SK-N-SH (cell line): ENCODE data around the gene C6orf120. TPM values are rescaled to one million over a fixed set of nuclear protein-coding genes. Genes with fewer than 3 reads are reported as not detected.
A peak's percentile ranks its signal among the peaks of the same experiment; 100 is the strongest.
"Not testable (repeated sequence)": the region's sequence is repeated elsewhere in the genome, so short reads cannot be mapped to it uniquely, and the experiment has no call there.

ENCODE experiments used
- CTCF ChIA-PET: fragments of 300-600, 350-600 bp; formaldehyde crosslinking; extraction: SDS; loops from one replicate; lab custom pipeline; 2021; lab: Yijun Ruan, JAX
- POLR2A ChIA-PET: fragments of 350-600 bp; sonication (Branson Sonifier 250); formaldehyde crosslinking; extraction: SDS; loops from one replicate; lab custom pipeline; 2020; ENCODE audit warnings: antibody characterized with exemption, inconsistent platforms; lab: Yijun Ruan, JAX
- DNase-seq: peaks from one replicate; pipeline ENCODE4 v3.0.0; 2012
- H2AFZ ChIP-seq: fragments of 200-600 bp; sonication (generic); 2 replicates; pipeline ENCODE4 v1.8.1; 2016; ENCODE audit warnings: antibody characterized with exemption, mild to moderate bottlenecking, low read depth
- H3F3A ChIP-seq: fragments of 200-600 bp; sonication (generic); replicated peaks from 2 replicates; pipeline ENCODE3; 2016; ENCODE audit warnings: antibody characterized with exemption, mild to moderate bottlenecking; ENCODE audit not compliant: insufficient read depth
- H3K27ac ChIP-seq, 2 experiments: fragments of 200-500 bp in 1 of 2; fragments of 200-600 bp in 1 of 2; sonication (Bioruptor generic) in 1 of 2; sonication (generic), shearing (Covaris generic) in 1 of 2; 2 replicates each; pipeline versions ENCODE4 v1.5.1 to v1.6.1; 2014 to 2016; ENCODE audit warnings: low read depth in 2 of 2, inconsistent platforms in 1 of 2, low read length in 1 of 2, mild to moderate bottlenecking in 1 of 2, mixed read lengths in 1 of 2
- H3K27me3 ChIP-seq: fragments of 200-600 bp; sonication (generic), shearing (Covaris generic); 2 replicates; pipeline ENCODE4 v1.6.1; 2016; ENCODE audit warnings: mixed run types; ENCODE audit not compliant: insufficient read depth
- H3K36me3 ChIP-seq, 2 experiments: fragments of 200-500 bp in 1 of 2; fragments of 200-600 bp in 1 of 2; sonication (Bioruptor generic) in 1 of 2; sonication (generic) in 1 of 2; replicated peaks in 1 of 2; 2 replicates each; pipeline versions ENCODE3 to v1.5.1; 2014 to 2016; ENCODE audit warnings: low read length in 1 of 2, mild to moderate bottlenecking in 1 of 2; ENCODE audit not compliant: insufficient read depth in 2 of 2, control insufficient read depth in 1 of 2
- H3K4me1 ChIP-seq, 2 experiments: fragments of 200-500 bp in 1 of 2; fragments of 200-600 bp in 1 of 2; sonication (Bioruptor generic) in 1 of 2; sonication (generic), shearing (Covaris generic) in 1 of 2; 2 replicates each; pipeline versions ENCODE4 v1.5.1 to v1.6.1; 2014 to 2016; ENCODE audit warnings: low read depth in 1 of 2, low read length in 1 of 2, mixed run types in 1 of 2; ENCODE audit not compliant: insufficient read depth in 2 of 2, control insufficient read depth in 1 of 2
- H3K4me2 ChIP-seq: fragments of 200-600 bp; sonication (generic), shearing (Covaris generic); 2 replicates; pipeline ENCODE4 v1.6.1; 2017; ENCODE audit warnings: mixed run types
- H3K4me3 ChIP-seq, 2 experiments: fragments of 200-500 bp in 1 of 2; fragments of 200-600 bp in 1 of 2; sonication (Bioruptor generic) in 1 of 2; sonication (generic), shearing (Covaris generic) in 1 of 2; 2 replicates each; pipeline versions ENCODE4 v1.5.1 to v1.8.1; 2014 to 2016; ENCODE audit warnings: low read depth in 2 of 2, inconsistent platforms in 1 of 2, low read length in 1 of 2, mild to moderate bottlenecking in 1 of 2, mixed read lengths in 1 of 2, moderate library complexity in 1 of 2
- H3K79me2 ChIP-seq: fragments of 200-600 bp; sonication (generic); 2 replicates; pipeline ENCODE4 v1.8.1; 2017; ENCODE audit warnings: mild to moderate bottlenecking; ENCODE audit not compliant: insufficient read depth
- H3K9ac ChIP-seq: fragments of 200-600 bp; sonication (generic); 2 replicates; pipeline ENCODE4 v1.6.1; 2017; ENCODE audit warnings: mixed run types
- H3K9me2 ChIP-seq: fragments of 200-600 bp; sonication (generic); 2 replicates; pipeline ENCODE4 v1.6.1; 2017; ENCODE audit warnings: mixed run types
- H3K9me3 ChIP-seq: fragments of 200-600 bp; sonication (generic); 2 replicates; pipeline ENCODE4 v1.6.1; 2017; ENCODE audit warnings: mixed run types, mild to moderate bottlenecking, moderate library complexity
- H4K20me1 ChIP-seq: fragments of 200-600 bp; sonication (generic); 2 replicates; pipeline ENCODE4 v1.6.1; 2017; ENCODE audit warnings: mild to moderate bottlenecking, mixed run types; ENCODE audit not compliant: insufficient read depth
- EP300 ChIP-seq, 2 experiments: IDR thresholded peaks; 2 replicates each; pipeline versions ENCODE4 v1.4.0 to v1.6.1; 2012; ENCODE audit warnings: borderline replicate concordance in 1 of 2, low read depth in 1 of 2, low read length in 1 of 2
- FOSL2 ChIP-seq: IDR thresholded peaks from 2 replicates; pipeline ENCODE4 v1.4.0; 2012; ENCODE audit warnings: low read depth, mild to moderate bottlenecking, moderate library complexity, borderline replicate concordance
- GATA2 ChIP-seq: sonication (generic); formaldehyde crosslinking; IDR thresholded peaks from 2 replicates; pipeline ENCODE4 v1.5.0; 2020; ENCODE audit warnings: mild to moderate bottlenecking, missing genetic modification reagents
- RCOR1 ChIP-seq: fragments of 150-350 bp; IDR thresholded peaks from 2 replicates; pipeline ENCODE4 v1.6.1; 2017; ENCODE audit warnings: antibody characterized with exemption, low read length
- TCF12 ChIP-seq: IDR thresholded peaks from 2 replicates; pipeline ENCODE4 v1.4.0; 2012
- WGBS: methylation state at CpG from one replicate; pipeline ENCODE4 v1.1.6; 2017; ENCODE audit warnings: low lambda C conversion rate; 5-methylcytosine and 5-hydroxymethylcytosine counted together
- polyA plus RNA-seq, 3 experiments: library from polyadenylated mRNA; depleted of rRNA; stranded (reverse); fragments of >200 nt; gene quantifications; 2 replicates each; pipeline ENCODE4 v1.2.3, GENCODE V29; 2012
- TF ChIP-seq, protein P1 (sequence below): fragments of 200-600 bp; sonication (generic); IDR thresholded peaks from 2 replicates; pipeline ENCODE4 v1.6.1; 2017; ENCODE audit warnings: antibody characterized with exemption, mild to moderate bottlenecking, moderate library complexity
- TF ChIP-seq, protein P2 (sequence below): IDR thresholded peaks from 2 replicates; pipeline ENCODE4 v1.6.1; 2012; ENCODE audit warnings: mild to moderate bottlenecking, low read depth, low read length, moderate library complexity
- TF ChIP-seq, protein P3 (sequence below): IDR thresholded peaks from 2 replicates; pipeline ENCODE4; 2012
- TF ChIP-seq, protein P4 (sequence below): fragments of 150-350 bp; IDR thresholded peaks from 2 replicates; pipeline ENCODE4 v1.6.1; 2016; ENCODE audit warnings: mild to moderate bottlenecking, low read depth, low read length

The C6orf120 gene
- polyA plus RNA-seq, 1 of the 3 experiments (the other 2 are of a cell fraction): 10.1 TPM

DNA sequence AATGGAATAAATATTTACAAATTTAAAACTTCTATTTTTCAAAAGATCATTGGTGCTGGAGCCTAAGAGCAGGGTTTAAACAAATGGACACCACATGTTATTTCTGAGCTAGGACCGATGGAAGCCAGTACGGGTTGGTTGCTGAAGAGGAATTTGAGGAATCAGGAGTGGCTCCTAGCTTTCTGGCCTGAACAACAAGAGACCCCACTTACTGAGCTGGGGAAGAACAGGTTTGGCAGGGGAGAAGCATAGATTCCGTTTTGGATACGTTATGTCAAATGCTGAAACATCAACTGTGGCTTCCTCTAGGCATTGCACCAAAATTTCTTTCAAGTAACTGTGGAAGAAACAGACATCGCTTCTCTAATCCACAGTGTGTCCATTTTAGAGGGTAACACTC, 6.8 kb upstream of the C6orf120 start (continued):
- TF ChIP-seq, protein P1, sequence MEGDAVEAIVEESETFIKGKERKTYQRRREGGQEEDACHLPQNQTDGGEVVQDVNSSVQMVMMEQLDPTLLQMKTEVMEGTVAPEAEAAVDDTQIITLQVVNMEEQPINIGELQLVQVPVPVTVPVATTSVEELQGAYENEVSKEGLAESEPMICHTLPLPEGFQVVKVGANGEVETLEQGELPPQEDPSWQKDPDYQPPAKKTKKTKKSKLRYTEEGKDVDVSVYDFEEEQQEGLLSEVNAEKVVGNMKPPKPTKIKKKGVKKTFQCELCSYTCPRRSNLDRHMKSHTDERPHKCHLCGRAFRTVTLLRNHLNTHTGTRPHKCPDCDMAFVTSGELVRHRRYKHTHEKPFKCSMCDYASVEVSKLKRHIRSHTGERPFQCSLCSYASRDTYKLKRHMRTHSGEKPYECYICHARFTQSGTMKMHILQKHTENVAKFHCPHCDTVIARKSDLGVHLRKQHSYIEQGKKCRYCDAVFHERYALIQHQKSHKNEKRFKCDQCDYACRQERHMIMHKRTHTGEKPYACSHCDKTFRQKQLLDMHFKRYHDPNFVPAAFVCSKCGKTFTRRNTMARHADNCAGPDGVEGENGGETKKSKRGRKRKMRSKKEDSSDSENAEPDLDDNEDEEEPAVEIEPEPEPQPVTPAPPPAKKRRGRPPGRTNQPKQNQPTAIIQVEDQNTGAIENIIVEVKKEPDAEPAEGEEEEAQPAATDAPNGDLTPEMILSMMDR: no peak
- TF ChIP-seq, protein P2, sequence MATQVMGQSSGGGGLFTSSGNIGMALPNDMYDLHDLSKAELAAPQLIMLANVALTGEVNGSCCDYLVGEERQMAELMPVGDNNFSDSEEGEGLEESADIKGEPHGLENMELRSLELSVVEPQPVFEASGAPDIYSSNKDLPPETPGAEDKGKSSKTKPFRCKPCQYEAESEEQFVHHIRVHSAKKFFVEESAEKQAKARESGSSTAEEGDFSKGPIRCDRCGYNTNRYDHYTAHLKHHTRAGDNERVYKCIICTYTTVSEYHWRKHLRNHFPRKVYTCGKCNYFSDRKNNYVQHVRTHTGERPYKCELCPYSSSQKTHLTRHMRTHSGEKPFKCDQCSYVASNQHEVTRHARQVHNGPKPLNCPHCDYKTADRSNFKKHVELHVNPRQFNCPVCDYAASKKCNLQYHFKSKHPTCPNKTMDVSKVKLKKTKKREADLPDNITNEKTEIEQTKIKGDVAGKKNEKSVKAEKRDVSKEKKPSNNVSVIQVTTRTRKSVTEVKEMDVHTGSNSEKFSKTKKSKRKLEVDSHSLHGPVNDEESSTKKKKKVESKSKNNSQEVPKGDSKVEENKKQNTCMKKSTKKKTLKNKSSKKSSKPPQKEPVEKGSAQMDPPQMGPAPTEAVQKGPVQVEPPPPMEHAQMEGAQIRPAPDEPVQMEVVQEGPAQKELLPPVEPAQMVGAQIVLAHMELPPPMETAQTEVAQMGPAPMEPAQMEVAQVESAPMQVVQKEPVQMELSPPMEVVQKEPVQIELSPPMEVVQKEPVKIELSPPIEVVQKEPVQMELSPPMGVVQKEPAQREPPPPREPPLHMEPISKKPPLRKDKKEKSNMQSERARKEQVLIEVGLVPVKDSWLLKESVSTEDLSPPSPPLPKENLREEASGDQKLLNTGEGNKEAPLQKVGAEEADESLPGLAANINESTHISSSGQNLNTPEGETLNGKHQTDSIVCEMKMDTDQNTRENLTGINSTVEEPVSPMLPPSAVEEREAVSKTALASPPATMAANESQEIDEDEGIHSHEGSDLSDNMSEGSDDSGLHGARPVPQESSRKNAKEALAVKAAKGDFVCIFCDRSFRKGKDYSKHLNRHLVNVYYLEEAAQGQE: no peak
- no peak for TF ChIP-seq FOSL2

DNA sequence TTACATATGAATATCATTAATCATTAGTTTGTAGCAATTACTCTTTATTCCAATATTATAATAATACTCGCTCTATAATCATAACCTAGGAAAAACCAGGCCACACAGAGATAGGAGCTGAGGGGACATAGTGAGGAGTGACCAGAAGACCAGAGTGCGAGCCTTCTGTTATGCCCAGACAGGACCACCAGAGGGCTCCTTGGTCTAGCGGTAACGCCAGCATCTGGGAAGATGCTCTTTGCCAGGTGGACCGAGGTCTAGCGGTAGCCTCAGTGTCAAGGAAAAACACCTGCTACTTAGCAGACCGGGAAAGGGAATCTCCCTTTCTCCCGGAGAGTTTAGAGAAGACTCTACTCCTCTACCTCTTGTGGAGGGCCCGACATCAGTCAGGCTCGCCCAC, 4.8 kb upstream of the C6orf120 start:
- TF ChIP-seq, protein P1: peak; percentile 43
- H3F3A ChIP-seq, H3K9me2 ChIP-seq, H3K4me2 ChIP-seq, POLR2A ChIA-PET, H3K9ac ChIP-seq, H2AFZ ChIP-seq, H3K9me3 ChIP-seq, H3K4me3 ChIP-seq, H4K20me1 ChIP-seq, DNase-seq, H3K27me3 ChIP-seq, H3K27ac ChIP-seq: not testable (repeated sequence)
- peaks cover 4 to 13% of the 10 kb centered on the region in 2 experiments for H3K36me3 ChIP-seq
- CTCF ChIA-PET: interaction anchor here (0.9 kb wide), 1 partner anchor 477 kb away, joined by 3 read pairs; no protein-coding TSS in a partner anchor
- H3K4me1 ChIP-seq: peaks cover 5 to 13% of the 10 kb centered on the region in 2 experiments; a peak in 3 of 4 replicates
- peaks cover 28% of the 10 kb centered on the region for H3K79me2 ChIP-seq
- WGBS: 92% methylated on average over 7 of the region's 10 CpGs

DNA sequence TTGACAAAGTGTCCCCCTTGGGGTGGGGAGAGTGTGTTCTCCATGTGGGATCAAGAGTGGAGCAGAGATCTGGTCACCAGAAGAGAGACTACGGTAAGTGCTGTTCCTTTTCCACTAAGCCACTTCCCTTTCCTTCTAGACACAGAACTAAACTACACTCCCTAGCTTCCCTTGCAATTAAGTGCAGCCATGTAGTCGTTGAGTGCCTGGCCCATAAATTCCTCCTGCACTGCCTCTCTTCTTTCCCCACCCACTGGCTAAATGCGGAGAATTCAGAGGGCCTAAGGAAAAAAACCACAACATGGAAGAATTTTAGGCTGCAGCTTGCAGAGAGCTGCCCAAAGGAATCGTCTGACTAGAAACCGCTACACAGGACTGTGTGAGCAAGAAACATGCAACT, 1.6 kb upstream of the C6orf120 start:
- Histone ChIP-seq H3K9me2 (no peaks in the 10 kb centered on the region), H3K4me2 (peak overlapping the region; percentile 70), H4K20me1 (peaks cover 4% of the 10 kb centered on the region; the same call in 1 of the 2 replicates), H3K27ac (no peak overlapping the region; a peak in 1 of 4 replicates), H3K9me3 (no peaks in the 10 kb centered on the region), H3K9ac (peak overlapping the region; percentile 94; the same call in 1 of the 2 replicates), H3K27me3 (no peaks in the 10 kb centered on the region), H3K79me2 (peaks cover 60% of the 10 kb centered on the region), H3K36me3 (peaks cover 16 to 27% of the 10 kb centered on the region in 2 experiments), H3K4me3 (peak overlapping the region; percentile 95 to 98; a peak in 3 of 4 replicates), H3F3A (no peaks in the 10 kb centered on the region), H2AFZ (no peak overlapping the region), H3K4me1 (peaks cover 12 to 28% of the 10 kb centered on the region in 2 experiments; a peak in 3 of 4 replicates)
- 61% methylated on average over 5 of the region's 5 CpGs for WGBS
- no peak for DNase-seq
- ChIA-PET POLR2A (no interaction called here), CTCF (interaction anchor here (1.7 kb wide), 1 partner anchor 90 kb away, joined by 4 read pairs; no protein-coding TSS in a partner anchor)
- TF ChIP-seq GATA2 (CRISPR knock-in tag) (no peak), EP300 (IDR thresholded peaks at IDR 0.05; ENCODE audit: borderline replicate concordance in 1 of 2, low read depth in 1 of 2, low read length in 1 of 2) (no peak), RCOR1 (no peak), TCF12 (no peak)
- TF ChIP-seq, protein P3, sequence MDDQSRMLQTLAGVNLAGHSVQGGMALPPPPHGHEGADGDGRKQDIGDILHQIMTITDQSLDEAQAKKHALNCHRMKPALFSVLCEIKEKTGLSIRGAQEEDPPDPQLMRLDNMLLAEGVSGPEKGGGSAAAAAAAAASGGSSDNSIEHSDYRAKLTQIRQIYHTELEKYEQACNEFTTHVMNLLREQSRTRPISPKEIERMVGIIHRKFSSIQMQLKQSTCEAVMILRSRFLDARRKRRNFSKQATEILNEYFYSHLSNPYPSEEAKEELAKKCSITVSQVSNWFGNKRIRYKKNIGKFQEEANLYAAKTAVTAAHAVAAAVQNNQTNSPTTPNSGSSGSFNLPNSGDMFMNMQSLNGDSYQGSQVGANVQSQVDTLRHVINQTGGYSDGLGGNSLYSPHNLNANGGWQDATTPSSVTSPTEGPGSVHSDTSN: no peak
- TF ChIP-seq, protein P1: no peak
- TF ChIP-seq, protein P4, sequence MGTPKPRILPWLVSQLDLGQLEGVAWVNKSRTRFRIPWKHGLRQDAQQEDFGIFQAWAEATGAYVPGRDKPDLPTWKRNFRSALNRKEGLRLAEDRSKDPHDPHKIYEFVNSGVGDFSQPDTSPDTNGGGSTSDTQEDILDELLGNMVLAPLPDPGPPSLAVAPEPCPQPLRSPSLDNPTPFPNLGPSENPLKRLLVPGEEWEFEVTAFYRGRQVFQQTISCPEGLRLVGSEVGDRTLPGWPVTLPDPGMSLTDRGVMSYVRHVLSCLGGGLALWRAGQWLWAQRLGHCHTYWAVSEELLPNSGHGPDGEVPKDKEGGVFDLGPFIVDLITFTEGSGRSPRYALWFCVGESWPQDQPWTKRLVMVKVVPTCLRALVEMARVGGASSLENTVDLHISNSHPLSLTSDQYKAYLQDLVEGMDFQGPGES: no peak
